ENCODE results near the gene CDHR3. TPM values are rescaled to one million over a fixed set of nuclear protein-coding genes. Genes with fewer than 3 reads are reported as not detected.

CDHR3 gene
- total and polyA plus RNA-seq, 10 of the 15 experiments (the other 5 are each of a cell fraction or from before 2014, with no cell fraction given), result 0.06 to 0.11 TPM; not detected in 8

DNA sequence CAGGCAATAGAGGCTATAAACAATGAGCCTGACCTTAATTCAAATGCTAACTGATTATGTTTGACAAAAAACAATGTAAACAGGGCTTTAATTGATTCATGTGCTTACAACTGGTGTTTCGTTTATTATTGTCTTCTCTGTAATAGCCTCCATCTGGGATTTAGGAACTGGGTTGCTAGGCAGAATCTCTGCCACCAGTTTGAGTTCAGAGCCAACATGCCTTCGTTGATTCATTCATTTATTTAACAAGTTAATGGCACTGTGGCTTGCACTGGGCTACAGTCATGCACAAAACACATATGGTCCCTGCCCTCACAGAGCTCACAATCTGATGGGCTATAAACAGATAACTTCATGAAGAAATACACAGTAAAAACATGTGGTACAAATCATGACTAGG, 19.6 kb upstream of the CDHR3 start:
- WGBS (ENCODE audit: insufficient coverage, insufficient replicate concordance, low lambda C conversion rate, missing lambda C conversion rate), result 20% methylated on average over 2 of the region's 2 CpGs
- TF ChIP-seq SREBF2 (IDR thresholded peaks at IDR 0.05; ENCODE audit: low read length) (no peak), CUX1 (IDR thresholded peaks at IDR 0.05; ENCODE audit: insufficient replicate concordance, low read depth, low read length) (no peak)
- TF ChIP-seq, protein P1, sequence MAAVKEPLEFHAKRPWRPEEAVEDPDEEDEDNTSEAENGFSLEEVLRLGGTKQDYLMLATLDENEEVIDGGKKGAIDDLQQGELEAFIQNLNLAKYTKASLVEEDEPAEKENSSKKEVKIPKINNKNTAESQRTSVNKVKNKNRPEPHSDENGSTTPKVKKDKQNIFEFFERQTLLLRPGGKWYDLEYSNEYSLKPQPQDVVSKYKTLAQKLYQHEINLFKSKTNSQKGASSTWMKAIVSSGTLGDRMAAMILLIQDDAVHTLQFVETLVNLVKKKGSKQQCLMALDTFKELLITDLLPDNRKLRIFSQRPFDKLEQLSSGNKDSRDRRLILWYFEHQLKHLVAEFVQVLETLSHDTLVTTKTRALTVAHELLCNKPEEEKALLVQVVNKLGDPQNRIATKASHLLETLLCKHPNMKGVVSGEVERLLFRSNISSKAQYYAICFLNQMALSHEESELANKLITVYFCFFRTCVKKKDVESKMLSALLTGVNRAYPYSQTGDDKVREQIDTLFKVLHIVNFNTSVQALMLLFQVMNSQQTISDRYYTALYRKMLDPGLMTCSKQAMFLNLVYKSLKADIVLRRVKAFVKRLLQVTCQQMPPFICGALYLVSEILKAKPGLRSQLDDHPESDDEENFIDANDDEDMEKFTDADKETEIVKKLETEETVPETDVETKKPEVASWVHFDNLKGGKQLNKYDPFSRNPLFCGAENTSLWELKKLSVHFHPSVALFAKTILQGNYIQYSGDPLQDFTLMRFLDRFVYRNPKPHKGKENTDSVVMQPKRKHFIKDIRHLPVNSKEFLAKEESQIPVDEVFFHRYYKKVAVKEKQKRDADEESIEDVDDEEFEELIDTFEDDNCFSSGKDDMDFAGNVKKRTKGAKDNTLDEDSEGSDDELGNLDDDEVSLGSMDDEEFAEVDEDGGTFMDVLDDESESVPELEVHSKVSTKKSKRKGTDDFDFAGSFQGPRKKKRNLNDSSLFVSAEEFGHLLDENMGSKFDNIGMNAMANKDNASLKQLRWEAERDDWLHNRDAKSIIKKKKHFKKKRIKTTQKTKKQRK (IDR thresholded peaks at IDR 0.05; ENCODE audit: low read depth, low read length), result no peak
- no peaks in the 10 kb centered on the region for H3K36me3 ChIP-seq (ENCODE audit: control insufficient read depth in 2 of 2, insufficient read depth in 2 of 2, low read length in 1 of 2)
- H2AFZ ChIP-seq (ENCODE audit: control insufficient read depth, low read depth, low read length), result no peak overlapping the region
- no peak overlapping the region for H3K4me2 ChIP-seq (ENCODE audit: control insufficient read depth, insufficient read depth)
- H3K79me2 ChIP-seq (ENCODE audit: control insufficient read depth, insufficient read depth, low read length), result no peaks in the 10 kb centered on the region
- H3K27me3 ChIP-seq (replicated peaks in 1 of 2; ENCODE audit: control insufficient read depth in 2 of 2, insufficient read depth in 2 of 2, low read length in 1 of 2), result no peaks in the 10 kb centered on the region
- H4K20me1 ChIP-seq (ENCODE audit: control insufficient read depth, insufficient read depth), result no peaks in the 10 kb centered on the region
- CTCF ChIA-PET, result interaction anchor here (1.3 kb wide), 1 partner anchor 9 kb away, joined by 4 read pairs; no protein-coding TSS in a partner anchor
- in situ Hi-C loops (cut with MboI) (no loop called here), intact Hi-C loops (cut with micrococcal nuclease; ENCODE audit: unreplicated experiment) (no loop called here)
- H3K4me3 ChIP-seq, result no peak overlapping the region
- SMC1A ChIA-PET (ENCODE audit: uncharacterized antibody, unreplicated experiment), result no interaction called here
- H3K27ac ChIP-seq (ENCODE audit: control insufficient read depth, insufficient read depth), result no peak overlapping the region
- RAD21 ChIA-PET (ENCODE audit: unreplicated experiment), result no interaction called here
- no peak overlapping the region for H3K9ac ChIP-seq (ENCODE audit: control insufficient read depth, insufficient read depth, low read length)
- H3K4me1 ChIP-seq (ENCODE audit: control insufficient read depth, insufficient read depth, low read length), result no peaks in the 10 kb centered on the region
- FAIRE-seq (no peak), ATAC-seq (no peak), DNase-seq (ENCODE audit: low read depth, low spot score) (no peak)
- BruUV-seq (replicated peaks), result no TSS peak
- H3K9me3 ChIP-seq (replicated peaks; ENCODE audit: control insufficient read depth, insufficient read depth, low read length), result no peaks in the 10 kb centered on the region
- POLR2A ChIA-PET, result no interaction called here

Measured in GM12878 (cell line).